GM12892 (cell line): Measurements from ENCODE around the gene PTPRS.

Experiments
- POLR2AphosphoS5 ChIP-seq: IDR thresholded peaks from 2 replicates; pipeline ENCODE4 v1.6.1; 2011; ENCODE audit warnings: low read depth, low read length, control low read depth
- TAF1 ChIP-seq: IDR thresholded peaks from 2 replicates; pipeline ENCODE4 v1.6.1; 2011; ENCODE audit warnings: low read depth, mild to moderate bottlenecking, control low read depth, low read length, borderline replicate concordance

GRCh38 chr19:5308451-5309437 is 31.9 kb downstream of the PTPRS start:
- TF ChIP-seq POLR2AphosphoS5 = peak; percentile 67; the same call in 1 of the 2 replicates
- no peak for TF ChIP-seq TAF1
